ENCODE measurements around the gene TMC5.

- TF ChIP-seq CTCF (IDR thresholded peaks at IDR 0.05; ENCODE audit: low read length): no peak
- TF ChIP-seq EZH2 (optimal IDR thresholded peaks at IDR 0.05; ENCODE audit: low read depth, low read length): no peak
- TF ChIP-seq EZH2phosphoT487 (IDR thresholded peaks at IDR 0.05; ENCODE audit: low read length): no peak
Measured at GRCh38 chr16:19527161-19527560, 109.5 kb downstream of the TMC5 start.
